ENCODE measurements around the gene TCP1. TPM values are rescaled to one million over a fixed set of nuclear protein-coding genes. Genes with fewer than 3 reads are reported as not detected.
"Not testable (repeated sequence)": the region's sequence is repeated elsewhere in the genome, so short reads cannot be mapped to it uniquely, and the experiment has no call there.

TCP1 gene
- total RNA-seq, 1 donor from 2014 or later = 254 TPM

DNA sequence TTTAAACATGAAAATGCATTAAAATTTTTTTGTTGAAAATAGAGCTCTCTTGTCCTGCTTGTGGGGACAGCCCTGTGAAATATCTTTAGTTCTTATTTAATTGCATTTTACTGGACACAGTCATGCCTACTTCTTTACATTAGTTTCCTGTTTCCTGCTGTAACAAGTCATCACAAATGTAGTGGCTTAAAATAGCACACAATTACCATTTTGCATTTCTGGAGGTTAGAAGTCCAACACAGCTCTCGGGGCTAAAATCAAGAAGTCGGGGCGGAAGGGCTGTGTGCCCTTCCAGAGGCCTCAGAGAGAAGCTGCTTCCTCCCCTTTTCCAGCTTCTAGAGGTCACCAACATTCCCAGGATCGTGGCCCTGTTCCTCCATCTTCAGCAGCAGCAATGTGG lies 40.1 kb upstream of the TCP1 start:
- DNase-seq = no peak
- TF ChIP-seq, protein P1, sequence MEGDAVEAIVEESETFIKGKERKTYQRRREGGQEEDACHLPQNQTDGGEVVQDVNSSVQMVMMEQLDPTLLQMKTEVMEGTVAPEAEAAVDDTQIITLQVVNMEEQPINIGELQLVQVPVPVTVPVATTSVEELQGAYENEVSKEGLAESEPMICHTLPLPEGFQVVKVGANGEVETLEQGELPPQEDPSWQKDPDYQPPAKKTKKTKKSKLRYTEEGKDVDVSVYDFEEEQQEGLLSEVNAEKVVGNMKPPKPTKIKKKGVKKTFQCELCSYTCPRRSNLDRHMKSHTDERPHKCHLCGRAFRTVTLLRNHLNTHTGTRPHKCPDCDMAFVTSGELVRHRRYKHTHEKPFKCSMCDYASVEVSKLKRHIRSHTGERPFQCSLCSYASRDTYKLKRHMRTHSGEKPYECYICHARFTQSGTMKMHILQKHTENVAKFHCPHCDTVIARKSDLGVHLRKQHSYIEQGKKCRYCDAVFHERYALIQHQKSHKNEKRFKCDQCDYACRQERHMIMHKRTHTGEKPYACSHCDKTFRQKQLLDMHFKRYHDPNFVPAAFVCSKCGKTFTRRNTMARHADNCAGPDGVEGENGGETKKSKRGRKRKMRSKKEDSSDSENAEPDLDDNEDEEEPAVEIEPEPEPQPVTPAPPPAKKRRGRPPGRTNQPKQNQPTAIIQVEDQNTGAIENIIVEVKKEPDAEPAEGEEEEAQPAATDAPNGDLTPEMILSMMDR (IDR thresholded peaks at IDR 0.05; ENCODE audit: partially characterized antibody, unreplicated experiment) = no peak
- no peak overlapping the region for H3K4me3 Mint-ChIP-seq (ENCODE audit: unreplicated experiment)

DNA sequence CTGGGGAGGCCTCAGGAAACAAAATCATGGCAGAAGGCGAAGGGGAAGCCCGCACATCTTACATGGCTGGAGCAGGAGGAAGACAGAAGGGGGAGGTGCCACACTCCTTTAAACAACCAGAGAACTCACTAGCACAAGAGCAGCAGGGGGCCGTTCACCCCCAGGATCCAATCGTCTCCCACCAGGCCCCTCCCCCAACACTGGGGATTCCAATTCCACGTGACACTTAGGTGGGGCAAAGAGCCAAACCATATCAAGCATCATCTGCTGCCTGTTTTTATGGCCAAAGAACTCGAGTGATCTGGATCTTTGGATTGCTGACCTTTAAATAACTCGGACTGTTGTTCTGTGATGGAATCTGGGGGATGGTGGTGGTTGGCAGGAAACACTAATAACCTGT lies 38.7 kb upstream of the TCP1 start:
- Mint-ChIP-seq H3K27ac (ENCODE audit: unreplicated experiment) (no peak overlapping the region), H3K9me3 (ENCODE audit: unreplicated experiment) (peaks cover 10% of the 10 kb centered on the region), H3K4me1 (ENCODE audit: low read depth, unreplicated experiment) (peaks cover 2% of the 10 kb centered on the region), H3K36me3 (ENCODE audit: unreplicated experiment) (no peaks in the 10 kb centered on the region), H3K4me3 (ENCODE audit: unreplicated experiment) (no peak overlapping the region), H3K27me3 (ENCODE audit: unreplicated experiment) (no peaks in the 10 kb centered on the region)
- no peak for DNase-seq
- TF ChIP-seq, protein P1 (IDR thresholded peaks at IDR 0.05; ENCODE audit: partially characterized antibody, unreplicated experiment) = no peak

More for the DNA sequence above, 40.1 kb upstream of the TCP1 start:
- H3K9me3 Mint-ChIP-seq (ENCODE audit: unreplicated experiment) = peaks cover 8% of the 10 kb centered on the region
- peaks cover 2% of the 10 kb centered on the region for H3K4me1 Mint-ChIP-seq (ENCODE audit: low read depth, unreplicated experiment)
- no peak overlapping the region for H3K27ac Mint-ChIP-seq (ENCODE audit: unreplicated experiment)
- H3K36me3 Mint-ChIP-seq (ENCODE audit: unreplicated experiment) = no peaks in the 10 kb centered on the region
- H3K27me3 Mint-ChIP-seq (ENCODE audit: unreplicated experiment) = no peaks in the 10 kb centered on the region

DNA sequence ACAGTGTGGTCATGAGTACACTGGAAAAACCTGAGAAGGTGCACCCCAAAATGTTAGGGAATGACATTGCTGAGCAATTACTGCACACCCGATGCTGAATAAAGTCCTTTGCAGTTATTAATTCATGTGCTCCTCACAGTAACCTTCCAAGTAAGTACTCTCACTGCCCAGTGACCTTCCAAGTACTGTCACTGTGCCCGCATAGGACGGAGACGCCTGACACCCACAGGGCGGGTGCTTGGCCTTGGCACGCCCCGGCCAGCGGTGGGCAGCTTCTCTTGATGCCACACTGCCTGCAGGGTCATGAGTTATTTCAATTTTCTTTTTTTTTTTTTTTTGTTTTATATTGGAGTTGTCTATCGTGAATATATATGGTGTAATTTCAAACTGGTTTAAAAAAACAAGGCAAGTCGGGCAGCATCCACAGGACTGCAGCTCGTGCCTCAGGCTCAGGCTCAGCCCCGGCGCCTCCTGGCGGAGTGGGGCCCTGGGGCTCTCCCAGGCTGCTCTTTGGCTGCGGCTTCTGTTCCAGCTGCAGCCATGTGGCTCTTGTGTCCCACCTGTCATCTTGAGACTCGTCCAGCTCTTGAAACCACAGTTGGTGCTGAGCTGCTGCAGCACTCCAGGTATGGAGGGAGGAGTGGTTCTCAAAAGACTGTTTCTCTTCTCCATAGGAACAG lies 37.7 kb upstream of the TCP1 start:
- peak; percentile 34 for DNase-seq
- H3K36me3 Mint-ChIP-seq (ENCODE audit: unreplicated experiment) = no peaks in the 10 kb centered on the region
- H3K4me3 Mint-ChIP-seq (ENCODE audit: unreplicated experiment) = no peak overlapping the region
- H3K9me3 Mint-ChIP-seq (ENCODE audit: unreplicated experiment) = peaks cover 10% of the 10 kb centered on the region
- TF ChIP-seq, protein P1 (IDR thresholded peaks at IDR 0.05; ENCODE audit: partially characterized antibody, unreplicated experiment) = no peak
- H3K27ac Mint-ChIP-seq (ENCODE audit: unreplicated experiment) = no peak overlapping the region
- H3K4me1 Mint-ChIP-seq (ENCODE audit: low read depth, unreplicated experiment) = peaks cover 2% of the 10 kb centered on the region
- no peaks in the 10 kb centered on the region for H3K27me3 Mint-ChIP-seq (ENCODE audit: unreplicated experiment)

DNA sequence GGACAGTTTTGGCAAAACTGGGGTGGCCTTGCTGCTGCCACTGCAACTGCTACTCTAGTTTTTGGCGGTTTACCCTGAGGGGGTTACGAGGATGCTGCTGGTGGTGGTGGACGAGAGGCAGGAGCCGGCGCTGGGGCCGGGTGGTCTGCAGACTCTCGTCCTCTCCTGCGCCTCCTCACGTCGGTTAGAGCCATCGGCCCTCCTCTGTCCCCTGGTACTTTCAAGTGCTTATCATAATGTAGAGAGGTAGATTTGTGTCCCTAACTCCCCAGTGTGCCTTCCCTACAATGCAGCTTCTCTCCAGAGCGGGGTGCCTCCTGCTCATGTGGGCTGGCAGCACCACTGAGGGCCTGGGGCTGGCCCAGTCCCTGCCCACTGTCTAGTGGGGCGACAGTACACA lies 36.6 kb upstream of the TCP1 start:
- TF ChIP-seq, protein P1 (IDR thresholded peaks at IDR 0.05; ENCODE audit: partially characterized antibody, unreplicated experiment) = no peak
- Mint-ChIP-seq H3K9me3 (ENCODE audit: unreplicated experiment) (peaks cover 3% of the 10 kb centered on the region), H3K27ac (ENCODE audit: unreplicated experiment) (no peak overlapping the region), H3K27me3 (ENCODE audit: unreplicated experiment) (no peaks in the 10 kb centered on the region), H3K4me1 (ENCODE audit: low read depth, unreplicated experiment) (peaks cover 2% of the 10 kb centered on the region), H3K36me3 (ENCODE audit: unreplicated experiment) (no peaks in the 10 kb centered on the region), H3K4me3 (ENCODE audit: unreplicated experiment) (no peak overlapping the region)
- no peak for DNase-seq

DNA sequence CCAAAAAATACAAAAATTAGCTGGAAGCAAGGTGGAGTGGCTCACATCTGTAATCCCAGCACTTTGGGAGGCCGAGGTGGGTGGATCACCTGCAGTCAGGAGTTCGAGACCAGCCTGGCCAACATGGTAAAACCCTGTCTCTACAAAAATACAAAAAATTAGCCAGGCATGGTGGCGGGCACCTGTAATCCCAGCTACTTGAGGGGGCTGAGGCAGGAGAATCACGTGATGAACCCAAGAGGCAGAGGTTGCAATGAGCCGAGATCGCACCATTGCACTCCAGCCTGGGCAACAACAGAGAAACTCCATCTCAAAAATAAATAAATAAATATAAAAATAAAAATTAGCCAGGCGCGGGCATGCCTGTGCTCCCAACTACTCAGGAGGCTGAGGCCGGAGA lies 35.3 kb upstream of the TCP1 start:
- not testable (repeated sequence) for H3K27ac Mint-ChIP-seq (ENCODE audit: unreplicated experiment); H3K4me3 Mint-ChIP-seq (ENCODE audit: unreplicated experiment); DNase-seq; H3K9me3 Mint-ChIP-seq (ENCODE audit: unreplicated experiment); H3K27me3 Mint-ChIP-seq (ENCODE audit: unreplicated experiment); H3K36me3 Mint-ChIP-seq (ENCODE audit: unreplicated experiment); H3K4me1 Mint-ChIP-seq (ENCODE audit: low read depth, unreplicated experiment)
